HG03571 (cell line): ENCODE data around the gene CTNNA2.
"Not testable (repeated sequence)": the region's sequence is repeated elsewhere in the genome, so short reads cannot be mapped to it uniquely, and the experiment has no call there.

Experiments
- ATAC-seq: cut with Tn5 transposase; IDR thresholded peaks from one replicate; pipeline ENCODE4 v1.9.1; 2021; ENCODE audit not compliant: unreplicated experiment

The CTNNA2 gene

GRCh38 chr2:80019571-80020460 lies 507.0 kb downstream of the CTNNA2 start:
- no peak for ATAC-seq

GRCh38 chr2:80022018-80022417 lies 509.2 kb downstream of the CTNNA2 start:
- ATAC-seq = no peak

- no peak for ATAC-seq
These were observed 513.3 kb downstream of the CTNNA2 start for GRCh38 chr2:80026040-80026729.

- ATAC-seq = no peak
These were observed 515.2 kb downstream of the CTNNA2 start for GRCh38 chr2:80028051-80028450.

- ATAC-seq = no peak
These were observed 515.7 kb downstream of the CTNNA2 start for GRCh38 chr2:80028584-80028983.

- ATAC-seq = no peak
These were observed 517.3 kb downstream of the CTNNA2 start for GRCh38 chr2:80030135-80030534.

- ATAC-seq = not testable (repeated sequence)
These were observed 519.8 kb downstream of the CTNNA2 start for GRCh38 chr2:80032684-80033083.

- no peak for ATAC-seq
These were observed 523.0 kb downstream of the CTNNA2 start for GRCh38 chr2:80035749-80036285.

GRCh38 chr2:80037310-80037709 lies 524.5 kb downstream of the CTNNA2 start:
- ATAC-seq = no peak

- no peak for ATAC-seq
These were observed 527.4 kb downstream of the CTNNA2 start for GRCh38 chr2:80040226-80040625.

GRCh38 chr2:80042635-80043034 lies 529.8 kb downstream of the CTNNA2 start:
- no peak for ATAC-seq

GRCh38 chr2:80048296-80048695 lies 535.4 kb downstream of the CTNNA2 start:
- ATAC-seq = no peak

- no peak for ATAC-seq
These were observed 537.4 kb downstream of the CTNNA2 start for GRCh38 chr2:80050246-80050645.

GRCh38 chr2:80053522-80054345 lies 540.9 kb downstream of the CTNNA2 start:
- ATAC-seq = no peak

- no peak for ATAC-seq
These were observed 541.5 kb downstream of the CTNNA2 start for GRCh38 chr2:80054346-80054675.

- no peak for ATAC-seq
These were observed 545.1 kb downstream of the CTNNA2 start for GRCh38 chr2:80057956-80058355.

- ATAC-seq = no peak
These were observed 545.7 kb downstream of the CTNNA2 start for GRCh38 chr2:80058562-80058961.

- ATAC-seq = no peak
These were observed 546.6 kb downstream of the CTNNA2 start for GRCh38 chr2:80059447-80059846.

GRCh38 chr2:80061881-80062280 lies 549.0 kb downstream of the CTNNA2 start:
- ATAC-seq = no peak

- no peak for ATAC-seq
These were observed 549.4 kb downstream of the CTNNA2 start for GRCh38 chr2:80062298-80062697.

- no peak for ATAC-seq
These were observed 555.3 kb downstream of the CTNNA2 start for GRCh38 chr2:80068038-80068731.
